Mucosa of descending colon (tissue), 3 donors: ENCODE measurements around the gene CLEC4G. TPM values are rescaled to one million over a fixed set of nuclear protein-coding genes. Genes with fewer than 3 reads are reported as not detected.

Experiments used
- ATAC-seq: fragments of 200-7000 bp; cut with Tn5 transposase; one replicate; pipeline ENCODE4 v1.9.1; 2020; ENCODE audit warnings: mild to moderate bottlenecking, moderate library complexity
- DNase-seq, 3 donors: peaks; one replicate each; pipeline ENCODE4 v3.0.0-alpha.2; 2020
- H3K36me3 ChIP-seq: fragments of 200-600 bp; one replicate; pipeline ENCODE4 v1.8.0; 2021; ENCODE audit warnings: low read depth, mild to moderate bottlenecking
- H3K4me1 ChIP-seq: fragments of 200-600 bp; one replicate; pipeline ENCODE4 v1.8.0; 2021; ENCODE audit warnings: low read depth, mild to moderate bottlenecking
- H3K4me3 ChIP-seq: fragments of 200-600 bp; one replicate; pipeline ENCODE4 v1.8.0; 2021; ENCODE audit warnings: mild to moderate bottlenecking
- H3K9me3 ChIP-seq: fragments of 200-600 bp; one replicate; pipeline ENCODE4 v1.8.0; 2021; ENCODE audit warnings: mild to moderate bottlenecking
- intact Hi-C, 2 donors: fragments of 100-400 bp; cut with DNase I in 1 of 2; cut with micrococcal nuclease in 1 of 2; formaldehyde crosslinking; loops; one replicate each; pipeline versions ENCODE4 v1.11.0 to v1.11.1; 2022; cut with DNase I, micrococcal nuclease
- total RNA-seq, 3 donors: library from RNA; stranded (reverse); fragmentation: NEBNext Ultra II Directional in 2 of 3; extraction: Animal tissue kit (Norgen Biotek cat#: 25700) in 2 of 3; gene quantifications; one replicate each; pipeline versions ENCODE4 v1.2.1 to v1.2.4, GENCODE V29; 2021 to 2023
- TF ChIP-seq, protein P1 (sequence below): fragments of 200-600 bp; IDR thresholded peaks from one replicate; pipeline ENCODE4 v1.8.0; 2022; ENCODE audit warnings: antibody characterized with exemption, mild to moderate bottlenecking
- donor health status: DM: no; HTN: no; CAD: no; lungs with moderate emphysema.
- donor health status: DM: no; HTN: no; CAD: no.
- donor health status: DM: no; HTN: yes; CAD: no.

Gene CLEC4G
- total RNA-seq, 3 donors from 2014 or later: 1.3 to 2.5 TPM; not detected in 1

DNA sequence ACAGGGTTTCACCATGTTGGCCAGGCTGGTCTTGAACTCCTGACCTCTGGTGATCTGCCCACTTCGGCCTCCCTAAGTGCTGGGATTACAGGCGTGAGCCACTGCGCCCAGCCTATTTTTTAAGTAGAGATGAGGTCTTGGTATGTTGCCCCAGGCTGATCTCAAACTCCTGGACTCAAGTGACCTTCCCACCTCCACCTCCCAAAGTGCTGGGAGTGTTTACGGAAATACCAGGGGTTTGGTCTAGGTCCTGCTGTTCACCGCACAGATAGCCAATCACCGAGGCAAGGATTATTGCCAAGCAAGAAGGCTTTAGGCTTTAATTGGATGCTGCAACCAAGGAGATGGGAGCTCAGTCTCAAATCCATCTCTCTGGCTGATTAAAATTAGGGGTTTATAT, 11.6 kb downstream of the CLEC4G start:
- TF ChIP-seq, protein P1, sequence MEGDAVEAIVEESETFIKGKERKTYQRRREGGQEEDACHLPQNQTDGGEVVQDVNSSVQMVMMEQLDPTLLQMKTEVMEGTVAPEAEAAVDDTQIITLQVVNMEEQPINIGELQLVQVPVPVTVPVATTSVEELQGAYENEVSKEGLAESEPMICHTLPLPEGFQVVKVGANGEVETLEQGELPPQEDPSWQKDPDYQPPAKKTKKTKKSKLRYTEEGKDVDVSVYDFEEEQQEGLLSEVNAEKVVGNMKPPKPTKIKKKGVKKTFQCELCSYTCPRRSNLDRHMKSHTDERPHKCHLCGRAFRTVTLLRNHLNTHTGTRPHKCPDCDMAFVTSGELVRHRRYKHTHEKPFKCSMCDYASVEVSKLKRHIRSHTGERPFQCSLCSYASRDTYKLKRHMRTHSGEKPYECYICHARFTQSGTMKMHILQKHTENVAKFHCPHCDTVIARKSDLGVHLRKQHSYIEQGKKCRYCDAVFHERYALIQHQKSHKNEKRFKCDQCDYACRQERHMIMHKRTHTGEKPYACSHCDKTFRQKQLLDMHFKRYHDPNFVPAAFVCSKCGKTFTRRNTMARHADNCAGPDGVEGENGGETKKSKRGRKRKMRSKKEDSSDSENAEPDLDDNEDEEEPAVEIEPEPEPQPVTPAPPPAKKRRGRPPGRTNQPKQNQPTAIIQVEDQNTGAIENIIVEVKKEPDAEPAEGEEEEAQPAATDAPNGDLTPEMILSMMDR: no peak
- no peak overlapping the region for H3K4me3 ChIP-seq
- H3K9me3 ChIP-seq: peaks cover 2% of the 10 kb centered on the region
- no peak for DNase-seq
- intact Hi-C loops: no loop called here
- H3K36me3 ChIP-seq: no peaks in the 10 kb centered on the region
- H3K4me1 ChIP-seq: no peaks in the 10 kb centered on the region
- no peak for ATAC-seq

DNA sequence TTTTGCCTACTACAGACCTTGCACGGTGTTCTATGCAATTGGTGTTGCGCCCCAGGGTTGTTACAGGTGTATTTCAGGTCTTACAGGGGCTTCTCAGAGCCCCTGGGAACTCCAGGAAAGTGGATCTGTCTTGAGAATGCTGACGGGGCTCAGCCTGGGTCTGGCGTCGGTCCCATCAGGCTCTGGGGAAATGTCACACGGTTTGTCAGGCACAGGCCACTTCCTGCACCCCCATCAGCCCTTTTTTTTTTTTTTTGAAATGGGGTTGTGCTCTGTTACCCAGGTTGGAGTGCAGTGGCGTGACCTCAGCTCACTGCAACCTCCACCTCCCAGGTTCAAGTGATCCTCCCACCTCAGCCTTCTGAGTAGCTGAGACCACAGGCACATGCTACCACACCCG, 13.2 kb downstream of the CLEC4G start:
- peaks cover 2% of the 10 kb centered on the region for H3K9me3 ChIP-seq
- no peak overlapping the region for H3K4me3 ChIP-seq
- H3K4me1 ChIP-seq: no peaks in the 10 kb centered on the region
- no peaks in the 10 kb centered on the region for H3K36me3 ChIP-seq
- ATAC-seq (peak; percentile 38), DNase-seq (no peak)
- TF ChIP-seq, protein P1: no peak
- intact Hi-C loops: no loop called here

DNA sequence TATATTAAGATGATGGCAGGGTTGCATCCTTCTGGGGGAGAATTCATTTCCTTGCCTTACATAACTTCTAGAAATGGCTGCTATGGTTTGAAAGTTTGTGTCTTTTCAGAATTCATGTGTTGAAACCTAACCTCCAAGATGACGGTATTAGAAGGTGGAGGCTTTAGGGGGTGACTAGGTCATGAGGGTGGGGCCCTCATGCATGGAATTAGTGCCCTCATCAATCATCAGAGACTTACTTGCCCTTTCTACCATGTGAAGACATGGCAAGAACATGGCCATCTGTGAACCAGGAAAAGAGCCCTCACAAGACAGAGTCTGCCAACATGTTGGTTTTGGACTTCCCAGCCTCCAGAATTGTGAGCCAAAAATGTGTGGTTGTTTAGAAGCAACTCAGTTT, 15.1 kb downstream of the CLEC4G start:
- Histone ChIP-seq H3K4me3 (no peak overlapping the region), H3K4me1 (no peaks in the 10 kb centered on the region), H3K36me3 (no peaks in the 10 kb centered on the region), H3K9me3 (peaks cover 2% of the 10 kb centered on the region)
- DNase-seq (no peak), ATAC-seq (no peak)
- TF ChIP-seq, protein P1: no peak
- intact Hi-C loops: no loop called here

DNA sequence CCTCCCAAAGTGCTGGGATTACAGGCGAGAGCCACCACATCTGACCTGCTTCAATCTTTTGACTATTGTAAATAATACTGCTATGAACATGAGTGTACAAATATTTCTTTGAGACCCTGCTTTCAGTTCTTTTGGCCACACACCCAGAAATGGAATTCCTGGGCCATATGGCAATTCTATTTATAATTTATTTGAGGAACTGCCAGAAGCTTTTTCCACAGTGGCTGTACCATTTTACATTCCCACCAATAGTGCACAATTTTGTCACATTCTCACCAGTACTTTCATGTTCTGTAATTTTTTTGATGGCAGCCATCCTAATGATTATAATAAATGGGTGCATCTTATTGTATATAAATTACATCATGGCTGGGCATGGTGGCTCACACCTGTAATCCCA, 16.2 kb downstream of the CLEC4G start:
- Histone ChIP-seq H3K4me1 (no peaks in the 10 kb centered on the region), H3K36me3 (no peaks in the 10 kb centered on the region), H3K9me3 (peaks cover 2% of the 10 kb centered on the region), H3K4me3 (no peak overlapping the region)
- ATAC-seq (no peak), DNase-seq (no peak)
- intact Hi-C loops: no loop called here
- TF ChIP-seq, protein P1: no peak

DNA sequence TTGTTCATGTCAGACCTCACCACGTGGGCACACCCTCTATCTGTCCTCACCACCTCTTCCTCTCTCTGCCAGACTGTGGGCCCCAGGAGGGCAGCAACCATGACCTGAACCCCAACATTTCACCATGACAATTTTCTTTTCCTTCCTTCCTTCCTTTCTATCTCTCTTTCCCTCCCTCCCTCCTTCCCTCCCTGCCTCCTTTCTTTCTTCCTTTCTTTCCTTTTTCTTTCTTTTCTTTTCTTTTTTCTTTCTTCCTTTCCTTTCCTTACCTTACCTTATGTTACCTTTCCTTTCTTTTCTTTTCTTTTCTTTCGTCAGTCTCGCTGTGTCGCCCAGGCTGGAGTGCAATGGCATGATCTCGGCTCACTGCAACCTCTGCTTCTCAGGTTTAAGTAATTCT, 21.3 kb downstream of the CLEC4G start:
- Histone ChIP-seq H3K36me3 (no peaks in the 10 kb centered on the region), H3K9me3 (no peaks in the 10 kb centered on the region), H3K4me3 (no peak overlapping the region), H3K4me1 (no peaks in the 10 kb centered on the region)
- ATAC-seq (no peak), DNase-seq (no peak)
- TF ChIP-seq, protein P1: no peak
- intact Hi-C loops: no loop called here

DNA sequence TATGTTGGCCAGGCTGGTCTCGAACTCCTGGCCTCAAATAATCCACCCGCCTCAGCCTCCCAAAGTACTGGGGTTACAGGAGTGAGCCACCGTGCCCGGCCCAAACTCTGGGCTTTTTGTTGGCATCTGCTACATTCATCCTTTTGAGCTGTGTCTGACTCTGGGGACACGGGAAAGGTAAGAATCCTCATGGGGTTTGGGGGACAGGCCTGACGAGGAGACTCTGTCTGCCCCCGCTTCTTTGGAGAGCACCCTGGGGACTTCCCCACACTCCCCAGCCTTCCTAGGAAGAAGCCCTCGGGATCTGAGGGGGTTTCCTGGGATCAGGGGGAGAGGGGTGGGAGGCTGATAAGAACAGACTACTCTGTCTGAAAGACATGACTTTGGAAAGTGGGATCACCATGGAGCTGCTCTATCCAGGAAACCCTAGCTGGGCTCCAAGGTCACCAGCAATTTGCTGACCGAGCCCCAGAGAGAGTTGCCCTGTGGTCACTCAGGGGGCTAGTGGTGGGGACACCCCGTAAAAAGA, 21.9 kb downstream of the CLEC4G start:
- H3K36me3 ChIP-seq: no peaks in the 10 kb centered on the region
- no peak overlapping the region for H3K4me3 ChIP-seq
- H3K9me3 ChIP-seq: no peaks in the 10 kb centered on the region
- DNase-seq (no peak), ATAC-seq (no peak)
- intact Hi-C loops: no loop called here
- TF ChIP-seq, protein P1: no peak
- no peaks in the 10 kb centered on the region for H3K4me1 ChIP-seq
